ENCODE measurements around the gene MIPOL1.

DNA sequence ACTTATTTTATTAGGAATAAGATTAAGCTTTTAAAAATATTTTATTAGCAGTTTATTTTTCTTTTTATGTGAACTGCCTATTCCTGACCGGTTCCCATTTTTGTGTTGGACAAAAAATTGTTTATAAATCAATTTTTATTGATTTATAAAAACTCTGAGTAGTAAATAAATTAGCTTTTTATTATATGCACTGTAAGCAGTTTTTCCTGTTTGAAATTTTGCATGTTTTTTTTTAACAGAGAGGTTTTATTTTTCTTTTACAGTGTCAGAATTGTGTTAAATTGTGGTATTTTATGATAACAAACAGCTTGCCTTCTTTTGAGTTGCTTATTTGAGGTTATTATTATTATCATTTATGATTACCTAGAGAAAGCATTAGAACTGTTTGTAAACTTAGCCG is 329.3 kb downstream of the MIPOL1 start:
- TF ChIP-seq, protein P1, sequence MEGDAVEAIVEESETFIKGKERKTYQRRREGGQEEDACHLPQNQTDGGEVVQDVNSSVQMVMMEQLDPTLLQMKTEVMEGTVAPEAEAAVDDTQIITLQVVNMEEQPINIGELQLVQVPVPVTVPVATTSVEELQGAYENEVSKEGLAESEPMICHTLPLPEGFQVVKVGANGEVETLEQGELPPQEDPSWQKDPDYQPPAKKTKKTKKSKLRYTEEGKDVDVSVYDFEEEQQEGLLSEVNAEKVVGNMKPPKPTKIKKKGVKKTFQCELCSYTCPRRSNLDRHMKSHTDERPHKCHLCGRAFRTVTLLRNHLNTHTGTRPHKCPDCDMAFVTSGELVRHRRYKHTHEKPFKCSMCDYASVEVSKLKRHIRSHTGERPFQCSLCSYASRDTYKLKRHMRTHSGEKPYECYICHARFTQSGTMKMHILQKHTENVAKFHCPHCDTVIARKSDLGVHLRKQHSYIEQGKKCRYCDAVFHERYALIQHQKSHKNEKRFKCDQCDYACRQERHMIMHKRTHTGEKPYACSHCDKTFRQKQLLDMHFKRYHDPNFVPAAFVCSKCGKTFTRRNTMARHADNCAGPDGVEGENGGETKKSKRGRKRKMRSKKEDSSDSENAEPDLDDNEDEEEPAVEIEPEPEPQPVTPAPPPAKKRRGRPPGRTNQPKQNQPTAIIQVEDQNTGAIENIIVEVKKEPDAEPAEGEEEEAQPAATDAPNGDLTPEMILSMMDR (IDR thresholded peaks at IDR 0.05; ENCODE audit: insufficient read depth, low read length, poor library complexity, severe bottlenecking) = no peak
- no peak for TF ChIP-seq EZH2phosphoT487 (conservative IDR thresholded peaks at IDR 0.05; ENCODE audit: low read length)

All from SU-DHL-6 (cell line).